ENCODE results near the gene RUSC1.
"Not testable (repeated sequence)": the region's sequence is repeated elsewhere in the genome, so short reads cannot be mapped to it uniquely, and the experiment has no call there.

Gene RUSC1

DNA sequence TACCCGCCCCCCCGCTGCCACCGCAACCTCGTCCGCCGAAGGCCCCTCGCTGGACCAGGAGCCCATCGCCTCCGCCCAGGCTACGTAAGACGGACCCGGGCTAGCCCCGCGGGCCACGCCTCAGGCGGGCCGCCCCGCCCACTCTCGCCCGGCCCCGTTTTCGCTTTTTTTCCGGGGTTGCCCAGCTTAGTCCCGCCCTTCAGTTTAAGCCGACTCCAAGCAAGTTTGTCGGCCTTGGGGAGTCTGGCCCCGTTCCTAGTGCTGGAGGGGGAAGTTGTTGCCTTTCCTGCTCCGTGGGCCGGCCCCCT is 3.0 kb downstream of the RUSC1 start:
- DNase-seq = peak; percentile 86 to 90

DNA sequence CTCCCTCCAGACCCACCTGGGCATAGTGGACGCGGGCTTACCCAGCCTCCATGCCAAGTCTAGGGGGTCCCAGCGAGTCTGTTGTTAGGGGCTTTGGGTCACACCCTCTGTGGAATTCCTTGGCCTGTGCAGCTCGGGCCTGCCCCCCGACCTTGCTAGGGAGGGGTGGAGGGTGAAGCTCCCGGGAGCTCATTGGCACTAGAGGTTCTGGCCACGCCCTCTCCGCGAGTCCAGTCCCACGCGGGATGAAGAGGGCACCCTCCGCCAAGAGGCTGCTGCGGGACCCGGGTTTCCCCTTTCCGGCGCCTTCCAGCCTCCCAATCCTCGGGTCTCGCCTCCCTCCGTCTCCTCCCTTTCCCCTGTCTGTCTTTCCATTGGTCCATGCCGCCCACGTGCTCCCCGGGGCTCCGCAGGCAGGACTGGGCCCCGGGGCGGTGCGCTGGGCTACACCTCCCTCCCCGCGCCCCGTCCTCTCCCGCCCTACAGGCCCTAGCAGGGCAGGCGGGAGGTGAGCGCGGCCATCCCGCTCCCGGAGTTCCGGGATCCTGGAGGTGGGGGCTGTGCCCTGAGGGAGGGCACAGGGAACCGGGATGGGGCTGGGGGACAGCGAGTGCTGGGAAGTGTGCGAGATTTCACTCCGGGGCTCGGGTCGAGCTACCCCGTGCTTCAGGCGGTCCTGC is 3.5 kb downstream of the RUSC1 start:
- peak; percentile 95 to 97 for DNase-seq

DNA sequence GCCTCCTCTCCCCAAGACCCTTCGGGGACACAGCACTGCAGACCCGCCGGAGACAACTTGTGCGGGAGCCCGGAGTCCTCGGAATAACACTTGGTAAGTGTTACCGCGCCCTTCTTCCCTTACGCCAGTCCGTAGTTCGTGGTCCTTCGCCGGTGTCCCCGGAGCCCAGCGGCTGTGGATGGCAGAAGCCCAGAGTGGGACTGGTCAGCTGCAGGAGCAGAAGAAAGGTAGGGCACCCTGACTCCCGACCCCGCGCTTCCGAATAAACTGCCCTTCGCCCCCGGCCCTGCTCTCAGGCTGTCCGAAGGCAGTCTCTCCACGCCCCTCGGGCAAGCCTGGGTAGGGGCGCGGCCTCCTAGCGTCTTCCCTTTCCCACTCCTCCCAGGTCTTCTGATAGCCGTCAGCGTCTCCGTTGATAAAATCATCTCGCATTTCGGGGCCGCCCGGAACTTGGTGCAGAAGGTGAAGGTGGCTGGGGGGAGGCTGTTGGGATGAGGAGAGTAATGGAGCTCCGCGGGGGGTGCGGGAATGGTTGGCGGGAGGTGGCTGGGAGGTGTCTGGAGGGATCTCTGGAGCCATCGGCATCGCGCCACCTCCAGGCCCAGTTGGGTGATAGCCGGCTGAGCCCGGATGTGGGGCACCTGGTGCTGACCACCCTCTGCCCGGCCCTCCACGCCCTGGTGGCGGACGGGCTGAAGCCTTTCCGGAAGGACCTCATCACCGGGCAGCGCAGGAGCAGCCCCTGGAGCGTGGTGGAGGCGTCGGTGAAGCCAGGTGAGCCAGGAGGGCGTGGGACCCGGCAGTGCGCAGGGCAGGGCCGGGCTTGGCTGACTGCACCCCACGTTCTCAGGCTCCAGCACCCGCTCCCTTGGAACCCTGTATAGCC is 4.3 kb downstream of the RUSC1 start:
- peak in 1 of 2 experiments; percentile 24 for DNase-seq

DNA sequence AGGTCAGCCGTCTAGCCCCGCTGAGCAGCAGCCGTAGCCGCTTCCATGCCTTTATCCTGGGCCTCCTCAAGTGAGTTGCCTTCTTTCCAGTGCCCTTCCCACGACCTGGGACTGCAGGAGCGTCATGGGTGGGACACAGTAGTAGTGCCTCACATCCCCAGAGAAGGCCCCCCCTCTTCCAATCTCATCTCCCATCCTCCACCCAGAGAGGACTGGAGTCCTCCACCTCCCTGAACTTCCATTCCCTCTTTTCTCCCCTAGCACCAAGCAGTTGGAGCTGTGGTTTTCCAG is 4.9 kb downstream of the RUSC1 start:
- DNase-seq = no peak

DNA sequence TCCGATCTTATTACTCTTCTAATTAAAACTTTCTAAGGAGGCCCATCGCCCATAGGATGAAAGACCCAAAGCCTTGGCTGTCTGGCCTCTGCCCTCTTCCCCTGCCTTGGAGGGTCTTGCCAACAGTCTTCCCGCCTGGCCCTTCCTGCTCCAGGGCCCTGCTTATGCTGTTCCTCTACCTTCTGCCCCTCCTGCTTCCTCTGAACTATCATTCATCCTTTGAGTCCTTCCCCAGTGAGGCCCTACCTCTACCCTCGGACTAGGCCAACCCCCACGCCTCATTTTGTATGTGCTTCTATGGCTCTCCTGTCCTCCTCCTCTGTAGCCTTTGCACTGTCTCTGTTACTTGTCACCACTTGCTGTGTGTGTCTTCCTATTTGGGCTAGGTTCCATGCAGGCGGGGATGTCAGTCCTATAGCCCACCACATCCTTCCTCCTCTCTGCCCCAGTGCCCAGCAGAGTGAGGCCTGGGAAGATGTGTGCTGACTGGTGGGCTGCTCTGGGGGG is 5.4 kb downstream of the RUSC1 start:
- DNase-seq = no peak

DNA sequence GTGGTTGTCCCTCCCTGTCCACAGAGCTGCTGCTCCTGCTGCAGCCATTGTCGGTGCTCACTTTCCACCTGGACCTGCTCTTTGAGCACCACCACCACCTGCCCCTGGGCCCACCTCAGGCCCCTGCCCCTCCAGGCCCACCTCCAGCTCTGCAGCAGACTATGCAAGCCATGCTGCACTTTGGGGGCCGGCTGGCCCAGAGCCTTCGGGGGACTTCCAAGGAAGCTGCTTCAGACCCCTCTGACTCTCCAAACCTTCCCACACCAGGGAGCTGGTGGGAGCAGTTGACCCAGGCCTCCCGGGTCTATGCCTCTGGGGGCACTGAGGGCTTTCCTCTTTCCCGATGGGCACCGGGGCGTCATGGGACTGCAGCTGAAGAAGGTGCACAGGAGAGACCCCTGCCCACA is 5.9 kb downstream of the RUSC1 start:
- DNase-seq = no peak

DNA sequence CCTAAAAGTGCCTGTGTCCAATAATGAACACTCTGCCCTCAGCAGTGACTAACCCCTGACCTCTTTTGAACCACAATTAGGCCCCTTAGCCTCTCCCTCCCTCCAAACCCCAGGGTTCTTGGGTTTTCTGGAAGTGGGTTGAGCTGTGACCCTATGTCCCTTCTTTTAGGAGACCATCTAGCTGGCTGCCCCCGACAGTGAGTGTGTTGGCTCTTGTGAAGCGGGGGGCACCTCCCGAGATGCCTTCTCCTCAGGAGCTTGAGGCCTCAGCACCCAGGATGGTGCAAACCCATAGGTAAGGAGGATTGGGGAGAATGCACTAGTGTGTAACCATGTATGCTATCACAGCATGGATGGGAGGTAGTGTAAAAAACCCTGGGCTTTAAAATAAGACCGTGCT is 7.3 kb downstream of the RUSC1 start:
- no peak for DNase-seq

DNA sequence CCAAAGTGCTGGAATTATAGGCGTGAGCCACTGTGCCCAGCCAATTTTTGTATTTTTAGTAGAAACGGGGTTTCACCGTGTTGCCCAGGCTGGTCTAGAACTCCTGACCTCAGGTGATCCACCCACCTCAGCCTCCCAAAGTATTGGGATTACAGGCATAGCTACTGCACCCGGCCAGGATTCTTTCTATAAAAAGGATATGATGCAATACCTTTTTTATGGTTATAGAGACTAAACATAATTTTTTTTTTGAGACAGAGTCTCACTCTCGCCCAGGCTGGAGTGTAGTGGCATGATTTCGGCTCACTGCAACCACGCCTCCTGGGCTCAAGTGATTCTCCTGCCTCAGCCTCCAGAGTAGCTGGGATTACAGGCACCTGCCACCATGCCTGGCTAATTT is 8.2 kb downstream of the RUSC1 start:
- not testable (repeated sequence) for DNase-seq

GRCh38 chr1:155329980-155330598 is 9.4 kb downstream of the RUSC1 start:
- no peak for DNase-seq

- DNase-seq = no peak
Measured at GRCh38 chr1:155334962-155335361, 14.3 kb downstream of the RUSC1 start.

DNA sequence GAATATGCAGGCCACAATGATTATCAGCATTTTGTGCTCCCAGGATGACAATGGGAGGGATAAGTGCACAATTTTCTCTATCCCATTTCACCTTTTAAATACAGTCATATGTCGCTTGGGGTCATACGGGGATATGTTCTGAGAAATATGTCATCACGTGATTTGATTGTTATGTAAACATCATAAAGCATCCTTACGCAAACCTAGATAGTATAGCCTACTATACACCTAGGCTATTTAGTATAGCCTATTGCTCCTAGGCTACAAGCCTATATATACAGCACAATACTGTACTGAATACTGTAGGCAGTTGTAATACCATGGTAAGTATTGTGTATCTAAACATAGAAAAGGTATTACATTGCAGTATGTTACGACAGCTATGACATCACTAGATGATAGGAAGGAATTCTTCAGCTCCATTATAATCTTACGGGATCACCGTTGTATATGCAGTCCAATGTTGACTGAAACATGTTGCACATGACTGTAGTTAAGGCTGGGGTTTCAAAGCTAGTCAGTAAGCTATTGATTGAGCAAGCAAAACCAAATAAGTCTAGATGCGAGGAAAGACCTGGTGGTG is 18.9 kb downstream of the RUSC1 start:
- DNase-seq = no peak

DNA sequence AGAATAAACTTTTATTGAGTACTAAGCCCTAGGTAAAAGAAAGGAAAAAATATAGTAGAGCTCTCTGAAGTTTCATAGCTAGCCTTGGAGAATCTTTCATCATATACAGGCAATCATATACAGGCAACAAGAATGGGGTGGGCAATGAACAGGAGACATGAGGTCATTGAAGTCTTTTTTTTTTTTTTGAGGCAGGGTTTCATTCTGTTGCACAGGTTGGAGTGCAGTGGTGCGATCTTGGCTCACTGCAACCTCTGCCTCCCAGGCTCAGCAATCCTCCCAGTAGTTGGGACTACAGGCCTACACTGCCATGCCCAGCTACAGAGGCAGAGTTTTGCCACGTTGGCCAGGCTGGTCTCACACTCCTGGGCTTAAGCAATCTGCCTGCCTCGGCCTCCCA is 22.1 kb downstream of the RUSC1 start:
- DNase-seq = no peak

DNA sequence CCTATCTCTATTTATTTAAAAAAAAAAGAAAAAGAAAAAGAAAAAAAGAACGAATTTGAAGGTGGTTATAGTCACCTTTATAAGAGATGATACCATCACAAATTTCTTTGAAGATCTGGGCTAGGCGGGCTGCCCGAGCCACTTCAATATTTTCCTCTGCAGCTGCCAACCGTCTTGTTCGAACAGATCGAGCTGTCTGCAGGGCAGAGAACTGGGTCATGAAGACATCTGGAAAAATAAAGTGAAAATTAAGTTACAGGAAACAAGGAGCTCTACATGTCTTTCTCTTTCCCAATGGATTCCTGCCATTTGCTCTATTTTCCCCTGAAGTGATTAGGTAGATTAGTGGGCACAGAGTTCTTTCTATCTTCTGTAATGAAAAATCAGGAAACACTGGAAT is 31.9 kb downstream of the RUSC1 start:
- no peak for DNase-seq

DNA sequence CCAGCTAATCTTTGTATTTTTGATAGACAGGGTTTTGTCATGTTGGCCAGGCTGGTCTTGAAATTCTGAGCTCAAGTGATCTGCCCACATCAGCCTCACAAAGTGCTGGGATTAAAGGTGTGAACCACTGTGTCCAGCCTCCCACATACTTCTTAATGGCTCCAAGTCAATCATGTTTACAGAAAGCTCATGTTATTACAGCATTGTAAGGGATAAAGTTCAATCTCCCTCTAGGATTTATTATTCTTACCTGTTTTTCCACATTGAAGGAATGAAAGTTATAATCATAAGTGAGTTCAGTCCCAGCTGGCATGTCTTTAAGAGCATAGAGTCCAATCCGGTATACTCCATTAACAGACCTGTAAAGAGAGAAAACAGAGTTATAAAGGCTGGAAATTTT is 39.4 kb downstream of the RUSC1 start:
- DNase-seq = no peak

- no peak for DNase-seq
Measured at GRCh38 chr1:155379180-155379579, 58.5 kb downstream of the RUSC1 start.

DNA sequence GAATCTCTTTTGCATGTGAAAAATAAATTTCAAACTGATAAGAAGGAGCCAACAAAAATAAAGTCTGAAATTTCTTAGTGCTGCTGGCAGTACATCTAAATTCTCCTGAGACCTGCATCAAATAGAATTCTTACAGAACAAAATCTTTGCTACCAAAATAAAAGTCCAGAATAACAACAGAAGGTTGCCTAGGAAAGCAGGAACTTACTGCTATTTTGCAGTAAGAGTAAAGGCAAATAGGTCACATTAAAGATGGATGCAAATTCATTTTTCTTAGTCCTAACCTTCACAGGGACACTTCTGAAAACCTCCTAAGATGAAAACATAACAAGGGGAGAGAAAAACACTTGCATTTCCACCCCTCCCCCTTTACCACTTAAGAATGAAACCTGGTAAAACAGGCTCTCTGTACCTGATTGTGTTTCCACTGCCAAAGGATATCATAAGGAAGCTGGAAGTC is 59.0 kb downstream of the RUSC1 start:
- DNase-seq = no peak

Measured in activated CD4-positive, alpha-beta T cell treated with anti-CD3 and anti-CD28 coated beads, Interleukin-2, amount 50 U/mL, for 48 hours (primary cell).